Central memory CD4-positive, alpha-beta T cell (primary cell): Measurements from ENCODE around the gene HELZ2.

Source experiments
- DNase-seq: peaks from one replicate; pipeline ENCODE4 v3.0.0; 2022

HELZ2 gene

GRCh38 chr20:63536241-63536977 lies 37.6 kb downstream of the HELZ2 start:
- no peak for DNase-seq

GRCh38 chr20:63534831-63535651 lies 39.0 kb downstream of the HELZ2 start:
- no peak for DNase-seq

- DNase-seq, result no peak
Observed at GRCh38 chr20:63534427-63534830, 39.6 kb downstream of the HELZ2 start.

- DNase-seq, result no peak
Observed at GRCh38 chr20:63533871-63534393, 40.1 kb downstream of the HELZ2 start.

GRCh38 chr20:63533388-63533787 lies 40.7 kb downstream of the HELZ2 start:
- DNase-seq, result no peak

- DNase-seq, result no peak
Observed at GRCh38 chr20:63532449-63532971, 41.5 kb downstream of the HELZ2 start.

GRCh38 chr20:63531686-63532448 lies 42.2 kb downstream of the HELZ2 start:
- no peak for DNase-seq

GRCh38 chr20:63530788-63531160 lies 43.3 kb downstream of the HELZ2 start:
- no peak for DNase-seq

- DNase-seq, result no peak
Observed at GRCh38 chr20:63529861-63530787, 43.9 kb downstream of the HELZ2 start.

GRCh38 chr20:63529180-63529860 lies 44.7 kb downstream of the HELZ2 start:
- DNase-seq, result no peak

- no peak for DNase-seq
Observed at GRCh38 chr20:63527184-63527583, 46.9 kb downstream of the HELZ2 start.

- no peak for DNase-seq
Observed at GRCh38 chr20:63525971-63526370, 48.1 kb downstream of the HELZ2 start.

- DNase-seq, result no peak
Observed at GRCh38 chr20:63525185-63525584, 48.9 kb downstream of the HELZ2 start.
